ENCODE data around the gene ZDHHC18. TPM values are rescaled to one million over a fixed set of nuclear protein-coding genes. Genes with fewer than 3 reads are reported as not detected.
"Not testable (repeated sequence)": the region's sequence is repeated elsewhere in the genome, so short reads cannot be mapped to it uniquely, and the experiment has no call there.

Gene ZDHHC18
- polyA plus RNA-seq, 3 donors = 3.1 to 46.6 (median 6.0) TPM

DNA sequence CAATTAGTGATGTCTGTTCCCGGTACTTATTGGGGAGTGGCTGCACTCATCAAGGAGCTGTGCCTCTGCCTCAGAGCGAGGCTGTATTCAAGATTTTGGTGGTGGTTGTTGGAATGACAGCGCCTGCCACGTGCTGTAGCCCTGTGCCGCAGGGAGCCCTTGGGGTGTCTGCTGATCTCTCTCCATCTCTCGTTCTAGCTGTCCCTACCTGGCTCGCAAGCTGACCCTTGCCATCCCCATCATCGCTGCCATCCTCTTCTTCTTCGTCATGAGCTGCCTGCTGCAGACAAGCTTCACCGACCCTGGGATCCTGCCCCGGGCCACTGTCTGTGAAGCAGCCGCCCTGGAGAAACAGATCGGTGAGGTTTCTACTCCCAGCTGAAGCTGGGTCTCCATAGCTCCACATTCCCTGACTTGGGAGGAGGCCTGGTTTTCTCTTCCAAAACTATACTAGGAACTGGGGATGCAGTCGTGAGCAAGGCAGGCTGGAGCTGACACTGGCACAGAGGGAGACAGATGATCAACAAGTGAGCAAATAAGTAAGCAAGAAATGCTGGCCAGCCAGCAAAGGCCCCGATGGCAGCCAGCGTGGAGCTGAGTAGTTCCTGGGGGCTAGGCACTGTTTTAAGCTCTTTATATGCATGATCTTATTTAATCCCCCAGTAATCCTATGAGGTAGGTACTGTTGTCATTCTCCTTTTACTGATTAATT, 5.9 kb downstream of the ZDHHC18 start:
- peaks cover 61% of the 10 kb centered on the region for H3K4me1 Mint-ChIP-seq
- Histone ChIP-seq H4K20me1 (ENCODE audit: insufficient read depth, low read length) (peaks cover 53% of the 10 kb centered on the region), H3K4me1 (ENCODE audit: control insufficient read depth in 1 of 2, insufficient read depth in 2 of 2, low read length in 2 of 2) (peaks cover 51 to 59% of the 10 kb centered on the region in 2 donors), H3K9ac (ENCODE audit: insufficient read depth, low read length, poor library complexity, severe bottlenecking) (no peak overlapping the region), H3K79me2 (ENCODE audit: insufficient read depth, low read length) (peaks cover 35% of the 10 kb centered on the region), H3K4me3 (replicated peaks in 1 of 3; ENCODE audit: low read depth in 2 of 3, low read length in 3 of 3) (no peak overlapping the region), H3K9me3 (replicated peaks in 1 of 2; ENCODE audit: control insufficient read depth in 1 of 2, insufficient read depth in 1 of 2, low read length in 2 of 2) (no peaks in the 10 kb centered on the region), H3K4me2 (replicated peaks; ENCODE audit: extremely low read depth, low read length, poor library complexity, severe bottlenecking) (no peak overlapping the region), H3K27ac (ENCODE audit: low read depth in 1 of 2, low read length in 2 of 2) (no peak overlapping the region), H3K36me3 (replicated peaks in 1 of 2; ENCODE audit: control insufficient read depth in 1 of 2, insufficient read depth in 2 of 2, low read length in 2 of 2) (peaks cover 31 to 40% of the 10 kb centered on the region in 2 donors), H3K27me3 (ENCODE audit: control insufficient read depth in 2 of 2, insufficient read depth in 2 of 2, low read length in 2 of 2) (no peaks in the 10 kb centered on the region), H2AFZ (ENCODE audit: insufficient read depth, low read depth, low read length, poor library complexity, severe bottlenecking) (no peak overlapping the region)
- peak overlapping the region; percentile 32 to 92 (median 85) for H3K27ac Mint-ChIP-seq
- no peak overlapping the region for H3K4me3 Mint-ChIP-seq
- peaks cover 0 to 2% (median 0%) of the 10 kb centered on the region in 7 donors for H3K9me3 Mint-ChIP-seq
- intact Hi-C loops (cut with micrococcal nuclease) = no loop called here
- H3K36me3 Mint-ChIP-seq = peaks cover 48 to 71% of the 10 kb centered on the region in 2 donors
- peaks cover 2 to 8% (median 2%) of the 10 kb centered on the region in 3 donors for H3K27me3 Mint-ChIP-seq (ENCODE audit: low read depth in 3 of 3)
- WGBS (ENCODE audit: insufficient coverage) = 100% methylated on average over 7 of the region's 16 CpGs
- no peak for DNase-seq
- TF ChIP-seq, protein P1, sequence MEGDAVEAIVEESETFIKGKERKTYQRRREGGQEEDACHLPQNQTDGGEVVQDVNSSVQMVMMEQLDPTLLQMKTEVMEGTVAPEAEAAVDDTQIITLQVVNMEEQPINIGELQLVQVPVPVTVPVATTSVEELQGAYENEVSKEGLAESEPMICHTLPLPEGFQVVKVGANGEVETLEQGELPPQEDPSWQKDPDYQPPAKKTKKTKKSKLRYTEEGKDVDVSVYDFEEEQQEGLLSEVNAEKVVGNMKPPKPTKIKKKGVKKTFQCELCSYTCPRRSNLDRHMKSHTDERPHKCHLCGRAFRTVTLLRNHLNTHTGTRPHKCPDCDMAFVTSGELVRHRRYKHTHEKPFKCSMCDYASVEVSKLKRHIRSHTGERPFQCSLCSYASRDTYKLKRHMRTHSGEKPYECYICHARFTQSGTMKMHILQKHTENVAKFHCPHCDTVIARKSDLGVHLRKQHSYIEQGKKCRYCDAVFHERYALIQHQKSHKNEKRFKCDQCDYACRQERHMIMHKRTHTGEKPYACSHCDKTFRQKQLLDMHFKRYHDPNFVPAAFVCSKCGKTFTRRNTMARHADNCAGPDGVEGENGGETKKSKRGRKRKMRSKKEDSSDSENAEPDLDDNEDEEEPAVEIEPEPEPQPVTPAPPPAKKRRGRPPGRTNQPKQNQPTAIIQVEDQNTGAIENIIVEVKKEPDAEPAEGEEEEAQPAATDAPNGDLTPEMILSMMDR (IDR thresholded peaks at IDR 0.05) = no peak

DNA sequence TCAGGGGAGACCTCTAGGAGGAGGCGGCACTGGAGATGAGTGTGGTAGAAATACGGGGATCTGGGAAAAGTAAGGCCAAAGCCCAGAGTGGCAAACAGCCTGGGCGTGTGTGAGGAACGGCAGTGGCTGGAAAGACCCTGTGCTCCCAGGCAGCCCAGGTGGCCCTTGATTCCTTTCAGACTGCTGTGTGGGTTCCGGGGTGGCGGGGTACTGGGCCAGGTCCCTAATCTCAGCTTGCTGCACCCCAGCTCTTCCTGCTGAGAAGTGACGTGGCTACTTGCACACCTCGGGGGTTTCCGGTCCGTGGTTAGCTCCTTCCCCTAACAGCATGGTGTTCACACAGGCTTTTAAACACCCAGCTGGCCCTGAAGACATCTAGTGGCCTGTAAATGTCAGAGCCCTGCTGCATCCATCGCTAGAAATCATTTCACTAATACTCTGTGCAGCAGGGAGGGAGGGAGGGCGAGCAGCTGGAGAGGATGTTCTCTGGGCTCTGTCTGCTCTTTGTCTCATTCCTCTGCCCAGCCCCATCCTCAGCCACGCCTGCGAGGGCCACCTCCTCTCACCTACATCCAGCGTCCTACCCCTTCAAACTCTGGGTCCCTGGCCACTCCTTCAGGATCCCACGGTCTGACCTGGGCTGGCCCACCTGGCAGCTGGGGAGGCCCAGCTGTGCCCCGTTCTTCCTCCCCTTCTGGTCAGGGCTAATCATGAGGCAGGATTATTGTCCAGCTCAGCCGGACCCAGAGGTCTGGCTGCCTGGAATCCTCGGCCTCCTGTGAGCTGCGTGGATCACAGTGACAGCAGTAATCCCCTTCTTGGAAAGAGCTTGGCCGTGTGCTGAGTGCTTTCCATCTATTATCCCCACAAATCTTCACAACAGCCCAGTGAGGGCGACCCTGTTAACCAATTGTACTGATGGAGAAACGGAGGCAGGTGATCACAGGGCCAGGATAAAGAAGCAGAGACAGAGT, 7.2 kb downstream of the ZDHHC18 start:
- Histone ChIP-seq H3K4me2 (replicated peaks; ENCODE audit: extremely low read depth, low read length, poor library complexity, severe bottlenecking) (peak overlapping the region; percentile 51), H3K79me2 (ENCODE audit: insufficient read depth, low read length) (peaks cover 30% of the 10 kb centered on the region), H3K9me3 (replicated peaks in 1 of 2; ENCODE audit: control insufficient read depth in 1 of 2, insufficient read depth in 1 of 2, low read length in 2 of 2) (no peaks in the 10 kb centered on the region), H2AFZ (ENCODE audit: insufficient read depth, low read depth, low read length, poor library complexity, severe bottlenecking) (peak overlapping the region; percentile 73), H3K27me3 (ENCODE audit: control insufficient read depth in 2 of 2, insufficient read depth in 2 of 2, low read length in 2 of 2) (no peaks in the 10 kb centered on the region), H3K27ac (ENCODE audit: low read depth in 1 of 2, low read length in 2 of 2) (peak overlapping the region; percentile 59 to 79), H3K4me3 (replicated peaks in 1 of 3; ENCODE audit: low read depth in 2 of 3, low read length in 3 of 3) (peak overlapping the region in 1 of 3 experiments; percentile 45), H3K4me1 (ENCODE audit: control insufficient read depth in 1 of 2, insufficient read depth in 2 of 2, low read length in 2 of 2) (peaks cover 38 to 47% of the 10 kb centered on the region in 2 donors), H3K36me3 (replicated peaks in 1 of 2; ENCODE audit: control insufficient read depth in 1 of 2, insufficient read depth in 2 of 2, low read length in 2 of 2) (peaks cover 39 to 53% of the 10 kb centered on the region in 2 donors), H4K20me1 (ENCODE audit: insufficient read depth, low read length) (peaks cover 45% of the 10 kb centered on the region), H3K9ac (ENCODE audit: insufficient read depth, low read length, poor library complexity, severe bottlenecking) (peak overlapping the region; percentile 53)
- TF ChIP-seq, protein P1 (IDR thresholded peaks at IDR 0.05) = peak; percentile 25
- Mint-ChIP-seq H3K27me3 (ENCODE audit: low read depth in 3 of 3) (peaks cover 0 to 8% (median 2%) of the 10 kb centered on the region in 3 donors), H3K4me3 (peak overlapping the region; percentile 58 to 85), H3K36me3 (peaks cover 57 to 82% of the 10 kb centered on the region in 2 donors), H3K4me1 (peaks cover 48% of the 10 kb centered on the region), H3K27ac (peak overlapping the region; percentile 85 to 93 (median 91)), H3K9me3 (peaks cover 0 to 2% (median 0%) of the 10 kb centered on the region in 7 donors)
- 36% methylated on average over 15 of the region's 23 CpGs for WGBS (ENCODE audit: insufficient coverage)
- intact Hi-C loops (cut with micrococcal nuclease) = no loop called here
- DNase-seq = peak; percentile 77 to 90 (median 78)

DNA sequence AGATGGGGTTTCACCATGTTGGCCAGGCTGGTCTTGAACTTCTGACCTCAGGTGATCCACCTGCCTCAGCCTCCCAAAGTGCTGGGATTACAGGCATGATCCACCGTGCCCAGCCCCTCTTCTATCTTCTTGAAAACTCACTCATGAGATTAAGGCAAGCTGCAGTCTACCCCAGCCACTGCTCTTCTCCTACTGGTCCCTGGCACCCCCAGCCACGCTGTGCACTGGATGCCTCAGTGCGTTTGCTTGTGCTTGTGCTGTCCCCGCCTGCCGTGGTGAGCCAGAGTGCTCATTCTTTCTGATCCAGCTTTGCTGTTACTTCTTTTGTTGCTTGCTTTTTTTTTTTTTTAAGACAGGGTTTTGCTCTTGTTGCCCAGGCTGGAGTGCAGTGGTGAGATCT, 11.2 kb downstream of the ZDHHC18 start:
- H3K27me3 Mint-ChIP-seq (ENCODE audit: low read depth in 3 of 3); H3K79me2 ChIP-seq (ENCODE audit: insufficient read depth, low read length); H3K4me3 Mint-ChIP-seq; intact Hi-C loops (cut with micrococcal nuclease); H3K9me3 ChIP-seq (replicated peaks in 1 of 2; ENCODE audit: control insufficient read depth in 1 of 2, insufficient read depth in 1 of 2, low read length in 2 of 2); H3K4me3 ChIP-seq (replicated peaks in 1 of 3; ENCODE audit: low read depth in 2 of 3, low read length in 3 of 3); H3K27me3 ChIP-seq (ENCODE audit: control insufficient read depth in 2 of 2, insufficient read depth in 2 of 2, low read length in 2 of 2); DNase-seq; H2AFZ ChIP-seq (ENCODE audit: insufficient read depth, low read depth, low read length, poor library complexity, severe bottlenecking); H3K9me3 Mint-ChIP-seq; H3K9ac ChIP-seq (ENCODE audit: insufficient read depth, low read length, poor library complexity, severe bottlenecking); H3K4me2 ChIP-seq (replicated peaks; ENCODE audit: extremely low read depth, low read length, poor library complexity, severe bottlenecking); H3K27ac ChIP-seq (ENCODE audit: low read depth in 1 of 2, low read length in 2 of 2): not testable (repeated sequence)
- Histone ChIP-seq H3K36me3 (replicated peaks in 1 of 2; ENCODE audit: control insufficient read depth in 1 of 2, insufficient read depth in 2 of 2, low read length in 2 of 2) (peaks cover 57 to 80% of the 10 kb centered on the region in 2 donors), H4K20me1 (ENCODE audit: insufficient read depth, low read length) (peaks cover 36% of the 10 kb centered on the region), H3K4me1 (ENCODE audit: control insufficient read depth in 1 of 2, insufficient read depth in 2 of 2, low read length in 2 of 2) (peaks cover 14 to 16% of the 10 kb centered on the region in 2 donors)
- peaks cover 58 to 85% of the 10 kb centered on the region in 2 donors for H3K36me3 Mint-ChIP-seq
- WGBS (ENCODE audit: insufficient coverage) = 95% methylated on average over 5 of the region's 5 CpGs
- H3K4me1 Mint-ChIP-seq = peaks cover 17% of the 10 kb centered on the region
- peak overlapping the region in 1 of 7 donors; percentile 70 for H3K27ac Mint-ChIP-seq

All from CD14-positive monocyte (primary cell).